Measurements from ENCODE around the gene LAMA2. TPM values are rescaled to one million over a fixed set of nuclear protein-coding genes. Genes with fewer than 3 reads are reported as not detected.

LAMA2 gene
- total and polyA plus RNA-seq, 8 donors: 3.4 to 110 (median 31.6) TPM

GRCh38 chr6:129195161-129195560, 312.2 kb downstream of the LAMA2 start:
- DNase-seq: no peak
- Histone ChIP-seq H3K9me3 (no peaks in the 10 kb centered on the region), H3K4me1 (no peaks in the 10 kb centered on the region), H3K27ac (no peak overlapping the region), H3K4me3 (no peak overlapping the region), H3K27me3 (no peaks in the 10 kb centered on the region), H3K36me3 (peaks cover 0 to 13% (median 6%) of the 10 kb centered on the region in 4 donors)
- WGBS, 5 donors: 62 to 80% (median 70%) methylated on average over 2 of the region's 2 CpGs
- no peak for TF ChIP-seq POLR2AphosphoS5 (IDR thresholded peaks at IDR 0.05)
- TF ChIP-seq POLR2A (IDR thresholded peaks at IDR 0.05): no peak
- no peak for TF ChIP-seq EP300 (IDR thresholded peaks at IDR 0.05)
- TF ChIP-seq, protein P1, sequence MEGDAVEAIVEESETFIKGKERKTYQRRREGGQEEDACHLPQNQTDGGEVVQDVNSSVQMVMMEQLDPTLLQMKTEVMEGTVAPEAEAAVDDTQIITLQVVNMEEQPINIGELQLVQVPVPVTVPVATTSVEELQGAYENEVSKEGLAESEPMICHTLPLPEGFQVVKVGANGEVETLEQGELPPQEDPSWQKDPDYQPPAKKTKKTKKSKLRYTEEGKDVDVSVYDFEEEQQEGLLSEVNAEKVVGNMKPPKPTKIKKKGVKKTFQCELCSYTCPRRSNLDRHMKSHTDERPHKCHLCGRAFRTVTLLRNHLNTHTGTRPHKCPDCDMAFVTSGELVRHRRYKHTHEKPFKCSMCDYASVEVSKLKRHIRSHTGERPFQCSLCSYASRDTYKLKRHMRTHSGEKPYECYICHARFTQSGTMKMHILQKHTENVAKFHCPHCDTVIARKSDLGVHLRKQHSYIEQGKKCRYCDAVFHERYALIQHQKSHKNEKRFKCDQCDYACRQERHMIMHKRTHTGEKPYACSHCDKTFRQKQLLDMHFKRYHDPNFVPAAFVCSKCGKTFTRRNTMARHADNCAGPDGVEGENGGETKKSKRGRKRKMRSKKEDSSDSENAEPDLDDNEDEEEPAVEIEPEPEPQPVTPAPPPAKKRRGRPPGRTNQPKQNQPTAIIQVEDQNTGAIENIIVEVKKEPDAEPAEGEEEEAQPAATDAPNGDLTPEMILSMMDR (IDR thresholded peaks at IDR 0.05): no peak
- intact Hi-C loops (cut with DNase I; ENCODE audit: low total_unique reads): no loop called here

GRCh38 chr6:129195643-129196042, 312.7 kb downstream of the LAMA2 start:
- intact Hi-C loops (cut with DNase I; ENCODE audit: low total_unique reads): no loop called here

DNA sequence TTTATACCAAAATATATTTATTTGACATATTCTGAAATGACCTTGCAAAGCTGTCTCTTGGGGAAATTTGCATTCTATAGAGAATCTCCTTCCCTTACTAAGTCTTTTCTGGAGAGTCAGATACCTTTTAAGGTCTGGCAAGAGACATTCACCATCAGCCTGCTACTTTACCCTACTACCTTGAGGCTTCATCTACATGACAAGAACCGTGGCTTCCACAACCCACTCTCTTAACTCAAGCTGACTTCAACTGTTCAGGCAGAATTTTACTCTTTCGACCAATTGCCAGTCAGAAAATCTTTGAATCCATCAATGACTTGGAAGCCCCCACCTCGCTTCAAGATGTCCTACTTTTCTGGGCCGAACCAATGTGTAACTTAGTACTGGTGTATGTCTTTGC, 314.2 kb downstream of the LAMA2 start:
- no peak overlapping the region for H3K27ac ChIP-seq
- TF ChIP-seq POLR2AphosphoS5 (IDR thresholded peaks at IDR 0.05) (no peak), EP300 (IDR thresholded peaks at IDR 0.05) (no peak), POLR2A (IDR thresholded peaks at IDR 0.05) (no peak)
- TF ChIP-seq, protein P1 (IDR thresholded peaks at IDR 0.05): no peak

More at GRCh38 chr6:129195643-129196042, 312.7 kb downstream of the LAMA2 start:
- no peak for DNase-seq
- no peaks in the 10 kb centered on the region for H3K4me1 ChIP-seq
- no peaks in the 10 kb centered on the region for H3K9me3 ChIP-seq
- H3K27me3 ChIP-seq: no peaks in the 10 kb centered on the region
- H3K27ac ChIP-seq: no peak overlapping the region
- H3K36me3 ChIP-seq: peaks cover 0 to 11% (median 5%) of the 10 kb centered on the region in 4 donors
- no peak for TF ChIP-seq EP300 (IDR thresholded peaks at IDR 0.05)
- no peak for TF ChIP-seq POLR2AphosphoS5 (IDR thresholded peaks at IDR 0.05)
- TF ChIP-seq POLR2A (IDR thresholded peaks at IDR 0.05): no peak
- TF ChIP-seq, protein P1 (IDR thresholded peaks at IDR 0.05): no peak
- H3K4me3 ChIP-seq: no peak overlapping the region

DNA sequence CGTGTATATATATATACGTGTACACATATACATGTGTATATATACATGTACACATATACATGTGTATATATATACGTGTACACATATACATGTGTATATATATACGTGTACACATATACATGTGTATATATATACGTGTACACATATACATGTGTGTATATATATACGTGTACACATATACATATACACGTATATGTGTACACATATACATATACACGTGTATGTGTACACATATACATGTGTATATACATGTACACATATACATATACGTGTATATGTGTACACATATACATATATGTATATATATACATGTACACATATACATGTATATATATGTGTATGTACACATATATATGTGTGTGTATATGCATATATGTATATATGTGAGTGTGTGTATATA, 317.2 kb downstream of the LAMA2 start:
- 81 to 92% (median 87%) methylated on average over 9 of the region's 9 CpGs for WGBS, 5 donors
- intact Hi-C loops (cut with DNase I; ENCODE audit: low total_unique reads): no loop called here
- TF ChIP-seq EP300 (IDR thresholded peaks at IDR 0.05) (no peak), POLR2A (IDR thresholded peaks at IDR 0.05) (no peak), POLR2AphosphoS5 (IDR thresholded peaks at IDR 0.05) (no peak)
- TF ChIP-seq, protein P1 (IDR thresholded peaks at IDR 0.05): no peak
- Histone ChIP-seq H3K36me3 (no peaks in the 10 kb centered on the region), H3K27me3 (no peaks in the 10 kb centered on the region), H3K4me1 (no peaks in the 10 kb centered on the region), H3K9me3 (no peaks in the 10 kb centered on the region), H3K4me3 (no peak overlapping the region), H3K27ac (no peak overlapping the region)
- DNase-seq: no peak

More for the DNA sequence above, 314.2 kb downstream of the LAMA2 start:
- DNase-seq: no peak
- Histone ChIP-seq H3K9me3 (no peaks in the 10 kb centered on the region), H3K27me3 (no peaks in the 10 kb centered on the region), H3K4me3 (no peak overlapping the region), H3K36me3 (peaks cover 0 to 6% (median 3%) of the 10 kb centered on the region in 4 donors), H3K4me1 (no peaks in the 10 kb centered on the region)
- WGBS, 5 donors: 88 to 93% (median 89%) methylated on average over 4 of the region's 4 CpGs
- intact Hi-C loops (cut with DNase I; ENCODE audit: low total_unique reads): no loop called here

Measured in stomach (tissue), 9 donors.